K562 (cell line): ENCODE measurements around the gene TP53BP1. TPM values are rescaled to one million over a fixed set of nuclear protein-coding genes. Genes with fewer than 3 reads are reported as not detected.
A peak's percentile ranks its signal among the peaks of the same experiment; 100 is the strongest.

Experiments
- ARID2 ChIP-seq: fragments of 450-650 bp; IDR thresholded peaks from 2 replicates; pipeline ENCODE4 v1.6.1; 2017; ENCODE audit warnings: antibody characterized with exemption, mild to moderate bottlenecking
- ATF4 ChIP-seq: fragments of 450-650 bp; formaldehyde crosslinking; IDR thresholded peaks from 2 replicates; pipeline ENCODE4 v1.4.0; 2022; ENCODE audit warnings: mild to moderate bottlenecking, moderate library complexity
- BRF1 ChIP-seq: IDR thresholded peaks from 3 replicates; pipeline ENCODE4 v1.6.1; 2011; ENCODE audit warnings: borderline replicate concordance, mild to moderate bottlenecking; ENCODE audit not compliant: insufficient read length; ENCODE audit errors: extremely low read depth
- CSDE1 ChIP-seq, 2 experiments: fragments of 450-650 bp; IDR thresholded peaks; 2 replicates each; pipeline ENCODE4 v1.6.1; 2016; ENCODE audit warnings: mild to moderate bottlenecking in 1 of 2
- DMBX1 ChIP-seq: fragments of 250-450 bp; sonication (Bioruptor Pico); IDR thresholded peaks from 2 replicates; pipeline ENCODE4 v1.8.0; 2022; ENCODE audit warnings: inconsistent platforms, mild to moderate bottlenecking, moderate library complexity, borderline replicate concordance
- DNMT1 ChIP-seq: fragments of 450-650 bp; IDR thresholded peaks from 2 replicates; pipeline ENCODE4 v1.6.1; 2016; ENCODE audit warnings: antibody characterized with exemption, mild to moderate bottlenecking
- JUNB ChIP-seq: fragments of 450-650 bp; formaldehyde crosslinking; conservative IDR thresholded peaks from 2 replicates; pipeline ENCODE4 v1.4.0; 2020; ENCODE audit warnings: mild to moderate bottlenecking
- MAFF ChIP-seq: IDR thresholded peaks from 2 replicates; pipeline ENCODE4 v1.6.1; 2012; ENCODE audit warnings: low read length, improper control_type of control experiment
- MAX ChIP-seq: sonication (generic); formaldehyde crosslinking; IDR thresholded peaks from 2 replicates; pipeline ENCODE4 v1.9.0; 2022; ENCODE audit warnings: mild to moderate bottlenecking, missing genetic modification reagents
- MCM7 ChIP-seq, 2 experiments: fragments of 450-650 bp; IDR thresholded peaks; 2 replicates each; pipeline ENCODE4 v1.6.1; 2016 to 2018
- MECOM ChIP-seq: fragments of 250-450 bp; sonication (Bioruptor Pico); IDR thresholded peaks from 2 replicates; pipeline ENCODE4 v1.8.0; 2022; ENCODE audit warnings: inconsistent platforms
- POLR2AphosphoS2 ChIP-seq: IDR thresholded peaks from 2 replicates; pipeline ENCODE4 v1.6.1; 2012; ENCODE audit warnings: low read length, improper control_type of control experiment
- POLR2B ChIP-seq: fragments of 450-650 bp; IDR thresholded peaks from 2 replicates; pipeline ENCODE4 v1.6.1; 2018; ENCODE audit warnings: low read depth; ENCODE audit not compliant: partially characterized antibody
- RFX5 ChIP-seq: IDR thresholded peaks from 2 replicates; pipeline ENCODE4 v1.6.1; 2011; ENCODE audit warnings: low read depth, mild to moderate bottlenecking, improper control_type of control experiment, low read length
- TARDBP ChIP-seq: fragments of 450-650 bp; IDR thresholded peaks from 2 replicates; pipeline ENCODE4 v1.6.1; 2016
- ZFP30 ChIP-seq: fragments of 250-450 bp; sonication (Bioruptor Pico); IDR thresholded peaks from 2 replicates; pipeline ENCODE4 v1.8.0; 2022; ENCODE audit warnings: moderate library complexity, mild to moderate bottlenecking, inconsistent platforms, borderline replicate concordance
- ZNF3 ChIP-seq: fragments of 250-450 bp; sonication (Bioruptor Pico); IDR thresholded peaks from 2 replicates; pipeline ENCODE4 v1.5.0; 2021; ENCODE audit warnings: mild to moderate bottlenecking, moderate library complexity
- ZNF407 ChIP-seq: fragments of 450-650 bp; IDR thresholded peaks from 2 replicates; pipeline ENCODE4 v1.6.1; 2016; ENCODE audit warnings: low read depth
- polyA plus RNA-seq, 8 experiments: library from polyadenylated mRNA; depleted of rRNA in 4 of 8; stranded (reverse) in 5 of 8; unstranded in 3 of 8; fragments of >200 nt; fragmentation: Nextera tagmentation in 2 of 8; fragmentation: Illumina TruSeq in 1 of 8; extraction: Ambion mirVana in 2 of 8; extraction: Trizol in 1 of 8; gene quantifications; 2 replicates each; pipeline versions ENCODE4 v1.2.1 to v1.2.3, GENCODE V29; 2011 to 2014; ENCODE audit warnings: inconsistent platforms in 1 of 8, missing spikeins in 1 of 8
- total RNA-seq, 7 experiments: library from RNA; depleted of rRNA in 6 of 7; stranded (reverse); fragments of >200 nt in 6 of 7; fragmentation: Illumina TruSeq in 2 of 7; extraction: Trizol in 2 of 7; gene quantifications; 2 replicates each; pipeline versions ENCODE4 v1.2.1 to v1.2.3, GENCODE V29; 2011 to 2021; ENCODE audit warnings: low replicate concordance in 1 of 7
- TF ChIP-seq, protein P1 (sequence below): fragments of 250-450 bp; sonication (Bioruptor Pico); IDR thresholded peaks from 2 replicates; pipeline ENCODE4 v1.5.0; 2020; ENCODE audit warnings: mild to moderate bottlenecking, borderline replicate concordance

The TP53BP1 gene
- total and polyA plus RNA-seq, 9 of the 15 experiments (the other 6 are each of a cell fraction or from before 2014, with no cell fraction given), result 5.7 to 63.3 (median 30.9) TPM

- no peak for TF ChIP-seq ZNF407
- no peak for TF ChIP-seq ZFP30 (CRISPR knock-in tag)
- TF ChIP-seq TARDBP, result no peak; the same call in 1 of the 2 replicates
- TF ChIP-seq, protein P1, sequence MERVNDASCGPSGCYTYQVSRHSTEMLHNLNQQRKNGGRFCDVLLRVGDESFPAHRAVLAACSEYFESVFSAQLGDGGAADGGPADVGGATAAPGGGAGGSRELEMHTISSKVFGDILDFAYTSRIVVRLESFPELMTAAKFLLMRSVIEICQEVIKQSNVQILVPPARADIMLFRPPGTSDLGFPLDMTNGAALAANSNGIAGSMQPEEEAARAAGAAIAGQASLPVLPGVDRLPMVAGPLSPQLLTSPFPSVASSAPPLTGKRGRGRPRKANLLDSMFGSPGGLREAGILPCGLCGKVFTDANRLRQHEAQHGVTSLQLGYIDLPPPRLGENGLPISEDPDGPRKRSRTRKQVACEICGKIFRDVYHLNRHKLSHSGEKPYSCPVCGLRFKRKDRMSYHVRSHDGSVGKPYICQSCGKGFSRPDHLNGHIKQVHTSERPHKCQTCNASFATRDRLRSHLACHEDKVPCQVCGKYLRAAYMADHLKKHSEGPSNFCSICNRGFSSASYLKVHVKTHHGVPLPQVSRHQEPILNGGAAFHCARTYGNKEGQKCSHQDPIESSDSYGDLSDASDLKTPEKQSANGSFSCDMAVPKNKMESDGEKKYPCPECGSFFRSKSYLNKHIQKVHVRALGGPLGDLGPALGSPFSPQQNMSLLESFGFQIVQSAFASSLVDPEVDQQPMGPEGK (CRISPR knock-in tag), result no peak
- 0 out of 2 replicates have a peak, but pooled peaks have one; percentile 13 for TF ChIP-seq ZNF3 (CRISPR knock-in tag)
- TF ChIP-seq MAX, result no peak
- TF ChIP-seq MAFF, result peak; percentile 94
- TF ChIP-seq POLR2AphosphoS2, result no peak
- peak; percentile 91 for TF ChIP-seq ARID2
- TF ChIP-seq DNMT1, result no peak
- peak; percentile 75 for TF ChIP-seq JUNB
- no peak for TF ChIP-seq MECOM (CRISPR knock-in tag)
- TF ChIP-seq BRF1, result no peak
- no peak for TF ChIP-seq RFX5
- no peak for TF ChIP-seq MCM7 (IDR thresholded peaks at IDR 0.05)
- TF ChIP-seq CSDE1 (IDR thresholded peaks at IDR 0.05), result no peak
- no peak for TF ChIP-seq POLR2B
- no peak for TF ChIP-seq ATF4 (CRISPR knock-in tag)
- 0 out of 2 replicates have a peak, but pooled peaks have one; percentile 40 for TF ChIP-seq DMBX1 (CRISPR knock-in tag)
These were observed 52.2 kb downstream of the TP53BP1 start (continued) for GRCh38 chr15:43440721-43441281.
